Activated T-helper 1 cell treated with Interleukin-2 at 50 U/mL for 16 hours (primary cell): ENCODE results near the gene DOCK1.

Source experiments
- DNase-seq: peaks from one replicate; pipeline ENCODE4 v3.0.0-alpha.2; 2020; ENCODE audit warnings: low read depth

Gene DOCK1

DNA sequence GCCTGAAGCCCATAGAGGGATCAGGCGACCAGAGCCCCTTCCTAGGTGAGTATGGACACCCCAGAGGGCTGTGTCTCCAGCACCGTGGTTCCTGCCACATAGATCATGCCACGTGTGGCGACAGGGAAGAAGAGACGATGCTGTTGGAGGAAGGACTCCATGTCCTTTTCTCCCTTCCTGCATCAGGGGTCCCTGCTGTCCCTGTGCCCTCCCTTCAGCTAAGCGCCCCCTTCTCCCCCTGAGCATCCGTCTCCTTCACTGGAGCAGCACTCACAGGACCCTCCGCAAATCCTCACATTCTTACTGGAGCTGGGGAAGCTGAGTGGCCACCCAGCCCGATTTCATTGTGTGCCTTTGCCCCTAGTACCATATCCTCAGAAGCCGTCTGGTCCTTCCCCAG is 558.3 kb downstream of the DOCK1 start:
- no peak for DNase-seq

GRCh38 chr10:127464561-127464960 is 559.3 kb downstream of the DOCK1 start:
- DNase-seq = no peak

DNA sequence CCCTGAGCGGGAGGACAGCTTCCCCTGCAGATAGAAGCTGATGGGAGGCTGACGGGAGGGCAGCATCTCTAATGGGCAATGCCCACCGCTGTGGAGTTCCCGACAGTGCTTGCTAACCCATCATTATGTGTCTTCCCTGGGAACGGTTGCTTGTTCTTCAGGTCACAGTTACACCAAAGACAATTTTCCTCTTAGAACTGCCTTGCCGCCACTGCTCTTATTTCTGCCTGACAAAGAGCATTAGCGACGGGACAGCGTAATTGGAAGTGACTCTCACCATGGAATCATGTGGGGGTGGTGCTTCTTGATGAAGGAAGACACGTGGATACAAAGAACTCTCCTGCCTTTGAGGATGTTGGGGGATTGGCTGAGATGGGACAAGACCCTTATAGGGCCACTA is 562.6 kb downstream of the DOCK1 start:
- no peak for DNase-seq

DNA sequence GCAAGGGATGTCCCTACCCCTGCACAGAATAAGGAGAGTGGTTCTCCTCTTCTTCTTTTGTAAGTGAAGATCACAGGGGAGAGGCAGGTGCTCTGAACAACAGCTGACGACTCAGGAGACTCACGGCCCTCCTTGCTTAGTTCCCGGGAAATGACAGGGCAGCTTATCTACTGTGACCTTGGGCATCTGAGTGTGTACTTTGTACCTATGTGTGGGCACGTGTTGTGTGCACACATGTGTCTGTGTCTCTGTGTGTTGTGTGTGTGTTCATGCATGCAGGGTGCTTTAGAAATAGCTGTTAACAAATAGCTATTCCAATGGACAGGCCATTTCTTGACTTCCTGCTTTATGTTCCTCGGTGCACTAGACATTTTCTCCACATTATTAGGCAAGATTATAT is 563.4 kb downstream of the DOCK1 start:
- no peak for DNase-seq

DNA sequence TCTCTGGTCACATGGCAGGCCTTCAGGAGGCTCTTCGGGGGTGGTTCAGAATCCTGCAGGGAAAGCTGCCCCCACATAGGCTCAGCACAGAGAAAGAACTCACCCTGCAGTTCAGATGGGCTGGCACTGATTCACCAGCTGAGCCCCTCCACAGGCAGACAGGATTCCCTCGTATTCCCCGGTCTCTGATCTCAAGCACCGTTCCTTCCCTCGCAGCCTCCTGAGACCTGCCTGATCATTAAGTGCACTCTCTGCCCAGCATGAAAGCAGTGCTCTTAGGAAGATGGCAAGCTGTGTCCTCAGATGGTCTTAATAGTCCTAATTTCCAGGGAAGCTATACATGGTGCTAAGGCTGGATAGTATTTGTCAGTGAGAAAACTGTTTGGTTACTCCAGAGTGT is 565.7 kb downstream of the DOCK1 start:
- no peak for DNase-seq

DNA sequence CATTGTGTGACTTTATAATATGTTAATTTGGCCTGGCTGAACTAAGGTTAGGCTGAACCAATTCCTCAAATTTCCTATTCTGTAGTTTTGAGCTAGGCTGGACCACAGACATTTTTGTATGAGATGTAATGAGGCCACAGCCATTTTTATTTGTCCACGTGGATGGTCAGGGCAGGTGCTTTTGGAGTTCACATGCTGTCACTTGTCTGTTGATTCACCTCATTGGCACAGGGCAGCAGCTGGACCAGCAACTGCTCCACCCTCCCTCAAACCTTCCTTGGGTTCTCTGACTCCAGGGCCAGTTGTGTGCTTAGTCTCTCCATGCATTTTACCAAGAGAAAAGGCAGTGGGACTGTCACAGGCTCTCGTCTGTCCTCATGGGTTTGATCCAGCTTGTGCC is 567.7 kb downstream of the DOCK1 start:
- DNase-seq = no peak

DNA sequence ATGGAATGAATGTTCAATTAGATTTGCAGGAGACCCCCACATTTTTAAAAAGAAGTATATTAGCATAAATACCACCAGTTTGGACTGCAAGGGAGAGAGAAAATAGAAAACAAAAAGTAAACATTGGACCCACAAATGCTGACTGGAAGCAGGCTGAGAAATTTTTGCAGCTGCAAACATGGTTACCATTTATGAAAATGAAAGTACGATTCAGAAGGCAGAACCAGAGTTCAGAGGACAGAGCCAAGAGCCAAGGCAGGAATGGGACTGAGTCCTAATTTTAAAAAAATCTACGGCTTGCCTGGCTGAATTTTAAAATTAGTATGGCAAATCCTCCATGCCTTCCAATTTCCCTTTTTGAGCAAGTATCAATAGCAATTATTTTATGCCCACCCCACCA is 569.3 kb downstream of the DOCK1 start:
- DNase-seq = no peak

GRCh38 chr10:127485153-127485857 is 580.1 kb downstream of the DOCK1 start:
- no peak for DNase-seq

DNA sequence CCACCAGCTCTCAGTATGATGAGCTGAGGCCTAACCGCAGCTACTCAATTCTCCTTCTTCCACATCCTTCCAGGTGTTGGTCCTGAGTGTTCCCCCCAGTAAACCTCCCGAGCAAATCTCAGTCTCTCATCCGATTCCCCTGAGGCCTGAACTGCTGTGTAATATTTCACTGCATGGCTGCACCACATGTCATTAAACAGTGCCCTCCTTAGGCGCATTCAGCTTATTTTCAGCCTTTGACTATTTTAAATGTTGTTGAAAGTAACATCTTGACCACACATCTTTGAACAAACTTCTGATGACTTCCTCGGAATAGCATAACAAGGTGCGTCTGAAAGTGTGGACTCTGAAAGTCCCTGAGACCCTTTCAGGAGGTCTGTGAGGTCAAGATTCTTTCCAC is 581.1 kb downstream of the DOCK1 start:
- DNase-seq = no peak

DNA sequence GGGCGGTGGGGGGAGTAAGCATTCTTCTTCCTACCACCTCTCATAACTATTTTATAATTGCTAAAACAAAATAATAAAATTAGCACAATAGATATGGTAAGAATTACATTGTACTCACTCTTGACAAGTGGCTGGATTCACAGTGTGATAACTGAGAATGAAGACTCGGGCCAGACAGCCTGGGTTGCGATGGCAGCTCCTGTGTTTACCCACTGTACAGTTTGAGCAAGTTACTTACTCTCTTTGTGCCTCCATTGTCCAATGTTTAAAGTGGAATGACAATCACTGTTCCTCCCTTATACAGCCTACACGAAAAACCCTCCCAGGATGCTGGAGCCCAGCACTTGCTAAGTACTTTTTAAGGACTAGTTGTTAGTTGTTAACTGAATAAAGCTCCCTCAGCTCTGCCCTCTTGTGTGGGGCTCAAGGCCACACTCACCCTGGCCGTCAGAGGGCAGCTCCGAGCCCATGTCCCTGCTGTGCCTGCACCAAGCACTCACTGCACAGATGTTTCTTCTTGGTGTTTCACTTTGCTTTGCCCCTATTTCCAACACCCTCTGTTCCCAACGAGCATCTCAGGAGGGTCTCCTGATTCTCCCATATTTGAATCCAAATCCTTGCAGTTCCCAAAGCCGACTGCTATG is 587.5 kb downstream of the DOCK1 start:
- no peak for DNase-seq

- DNase-seq = no peak
Measured at GRCh38 chr10:127496035-127496434, 590.8 kb downstream of the DOCK1 start.

- DNase-seq = no peak
Measured at GRCh38 chr10:127497685-127498084, 592.5 kb downstream of the DOCK1 start.

- no peak for DNase-seq
Measured at GRCh38 chr10:127498087-127498486, 592.9 kb downstream of the DOCK1 start.

DNA sequence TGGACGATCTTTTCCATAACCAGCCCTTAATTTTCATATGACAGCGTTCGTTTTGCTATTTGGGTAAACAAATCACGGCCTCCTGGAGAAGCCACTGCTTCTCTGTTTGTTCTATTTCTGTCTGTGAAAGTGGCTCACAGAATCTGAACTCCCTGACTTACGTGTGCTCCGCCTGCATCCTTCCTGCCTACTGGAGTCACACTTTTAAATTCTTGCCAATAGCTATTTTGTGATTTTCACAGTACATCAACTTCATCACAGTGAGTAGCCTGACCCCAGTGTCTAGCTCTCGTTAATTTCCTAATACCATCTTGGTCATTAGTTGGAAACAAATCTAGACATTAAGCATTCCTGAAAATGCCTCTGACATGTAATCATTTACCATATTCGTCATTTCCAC is 594.9 kb downstream of the DOCK1 start:
- no peak for DNase-seq
